WTC11 (cell line): ENCODE results near the gene EIF3A. TPM values are rescaled to one million over a fixed set of nuclear protein-coding genes. Genes with fewer than 3 reads are reported as not detected.

Source experiments
- ATAC-seq: fragments of 200-7000 bp; cut with Tn5 transposase; 2 replicates; pipeline ENCODE4 v1.10.0; 2021; ENCODE audit warnings: mild to moderate bottlenecking, moderate library complexity
- CTCF ChIA-PET: fragments of 300-600 bp; sonication (Branson Sonifier 250); formaldehyde crosslinking; loops from one replicate; lab custom pipeline; 2021; ENCODE audit warnings: antibody characterized with exemption; lab: Charles Lee
- POLR2A ChIA-PET: fragments of 350-600 bp; sonication (Branson Sonifier 250); formaldehyde crosslinking; loops from one replicate; lab custom pipeline; 2021; ENCODE audit warnings: antibody characterized with exemption; lab: Charles Lee
- DNase-seq: peaks from one replicate; pipeline ENCODE4 v3.0.0; 2021; ENCODE audit warnings: low spot score
- H3K27ac Mint-ChIP-seq: 2 replicates; pipeline ENCODE4 v1.8.0; 2021; ENCODE audit warnings: mixed read lengths
- H3K27me3 Mint-ChIP-seq: 2 replicates; pipeline ENCODE4 v1.8.0; 2021; ENCODE audit warnings: low read depth, mild to moderate bottlenecking, moderate library complexity, mixed read lengths
- H3K36me3 Mint-ChIP-seq: 2 replicates; pipeline ENCODE4 v1.8.0; 2021; ENCODE audit warnings: mixed read lengths
- H3K4me1 Mint-ChIP-seq: 2 replicates; pipeline ENCODE4 v1.8.0; 2022; ENCODE audit warnings: mixed read lengths
- H3K4me3 Mint-ChIP-seq: 2 replicates; pipeline ENCODE4 v1.8.0; 2021; ENCODE audit warnings: mild to moderate bottlenecking, moderate library complexity, mixed read lengths
- H3K9me3 Mint-ChIP-seq: 2 replicates; pipeline ENCODE4 v1.8.0; 2021; ENCODE audit warnings: mixed read lengths
- ARID4B ChIP-seq: sonication (generic); formaldehyde crosslinking; IDR thresholded peaks from 2 replicates; pipeline ENCODE4 v1.8.0; 2023; ENCODE audit warnings: missing genetic modification reagents, mild to moderate bottlenecking, borderline replicate concordance
- ATF6 ChIP-seq: sonication (generic); formaldehyde crosslinking; IDR thresholded peaks from 2 replicates; pipeline ENCODE4 v1.8.1; 2023; ENCODE audit warnings: mild to moderate bottlenecking, missing genetic modification reagents
- CREM ChIP-seq: sonication (generic); formaldehyde crosslinking; IDR thresholded peaks from 2 replicates; pipeline ENCODE4 v1.8.1; 2022; ENCODE audit warnings: mild to moderate bottlenecking, missing genetic modification reagents, moderate library complexity
- E2F1 ChIP-seq: sonication (generic); formaldehyde crosslinking; IDR thresholded peaks from 2 replicates; pipeline ENCODE4 v1.8.0; 2022; ENCODE audit warnings: mild to moderate bottlenecking, missing genetic modification reagents
- MAX ChIP-seq: sonication (generic); formaldehyde crosslinking; IDR thresholded peaks from 2 replicates; pipeline ENCODE4 v1.8.0; 2022; ENCODE audit warnings: mild to moderate bottlenecking, missing genetic modification reagents
- NR2C2 ChIP-seq: sonication (generic); formaldehyde crosslinking; IDR thresholded peaks from 2 replicates; pipeline ENCODE4 v1.8.0; 2022; ENCODE audit warnings: mild to moderate bottlenecking, missing genetic modification reagents
- RELA ChIP-seq: sonication (generic); formaldehyde crosslinking; IDR thresholded peaks from 2 replicates; pipeline ENCODE4 v1.8.1; 2022; ENCODE audit warnings: missing genetic modification reagents, mild to moderate bottlenecking, borderline replicate concordance
- TEAD1 ChIP-seq: sonication (generic); formaldehyde crosslinking; IDR thresholded peaks from 2 replicates; pipeline ENCODE4 v1.8.0; 2022; ENCODE audit warnings: mild to moderate bottlenecking, missing genetic modification reagents
- ZNF138 ChIP-seq: sonication (generic); formaldehyde crosslinking; conservative IDR thresholded peaks from 2 replicates; pipeline ENCODE4 v1.8.1; 2022; ENCODE audit warnings: mild to moderate bottlenecking, moderate library complexity, missing genetic modification reagents
- ZNF219 ChIP-seq: sonication (generic); formaldehyde crosslinking; IDR thresholded peaks from 2 replicates; pipeline ENCODE4 v1.8.0; 2023; ENCODE audit warnings: missing genetic modification reagents, mild to moderate bottlenecking, borderline replicate concordance
- ZNF425 ChIP-seq: fragments of 250-450 bp; sonication (Bioruptor Pico); conservative IDR thresholded peaks from 2 replicates; pipeline ENCODE4 v1.9.0; 2021; ENCODE audit warnings: mild to moderate bottlenecking
- total RNA-seq: library from RNA; stranded (reverse); gene quantifications from 3 replicates; pipeline ENCODE4 v1.2.3, GENCODE V29; 2021

The EIF3A gene
- total RNA-seq, 1 experiment from 2014 or later: 213 TPM

- TF ChIP-seq ARID4B (CRISPR knock-in tag) (no peak), ZNF425 (CRISPR knock-in tag) (no peak), ZNF138 (CRISPR knock-in tag) (no peak), NR2C2 (CRISPR knock-in tag) (no peak), ATF6 (CRISPR knock-in tag) (no peak), E2F1 (CRISPR knock-in tag) (no peak)
Measured at GRCh38 chr10:119049777-119050176, 30.8 kb downstream of the EIF3A start (continued).

- H3K4me1 Mint-ChIP-seq: no peaks in the 10 kb centered on the region
- peaks cover 96% of the 10 kb centered on the region for H3K36me3 Mint-ChIP-seq
- ChIA-PET CTCF (no interaction called here), POLR2A (no interaction called here)
- H3K9me3 Mint-ChIP-seq: no peaks in the 10 kb centered on the region
- no peaks in the 10 kb centered on the region for H3K27me3 Mint-ChIP-seq
- TF ChIP-seq ATF6 (CRISPR knock-in tag) (no peak), CREM (CRISPR knock-in tag) (no peak), TEAD1 (CRISPR knock-in tag) (no peak), RELA (CRISPR knock-in tag) (no peak), MAX (CRISPR knock-in tag) (no peak), ZNF219 (CRISPR knock-in tag) (no peak)
- DNase-seq (no peak), ATAC-seq (no peak)
- H3K4me3 Mint-ChIP-seq: no peak overlapping the region
- no peak overlapping the region for H3K27ac Mint-ChIP-seq
Measured at GRCh38 chr10:119049361-119049760, 31.3 kb downstream of the EIF3A start.
